ENCODE measurements around the gene CGB3. TPM values are rescaled to one million over a fixed set of nuclear protein-coding genes. Genes with fewer than 3 reads are reported as not detected.

CGB3 gene
- total and polyA plus RNA-seq, 2 donors (not counting 1 experiment from before 2014, with no cell fraction given), result not detected

DNA sequence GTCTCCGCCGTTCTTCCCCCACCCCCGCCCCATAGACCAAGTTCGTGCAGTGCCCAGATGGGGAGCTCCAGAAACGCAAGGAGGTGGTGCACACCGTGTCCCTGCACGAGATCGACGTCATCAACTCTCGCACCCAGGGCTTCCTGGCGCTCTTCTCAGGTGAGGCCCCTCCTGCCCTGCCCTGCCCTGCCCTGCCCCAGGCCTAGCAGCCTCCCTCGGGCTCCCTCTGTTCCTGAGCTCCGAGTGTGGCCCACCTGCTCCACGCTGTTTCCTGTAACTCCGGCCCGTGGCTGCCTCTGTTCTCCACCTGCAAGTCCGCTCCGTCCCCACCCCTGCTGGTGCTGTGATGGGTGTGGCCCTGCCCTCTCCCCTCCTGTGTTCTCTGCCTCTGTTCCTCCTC lies 13.7 kb downstream of the CGB3 start:
- H3K36me3 ChIP-seq (ENCODE audit: control insufficient read depth, insufficient read depth, low read length), result peaks cover 29% of the 10 kb centered on the region
- no peak for TF ChIP-seq EZH2 (IDR thresholded peaks at IDR 0.05; ENCODE audit: low read length, missing control alignments)
- TF ChIP-seq, protein P1, sequence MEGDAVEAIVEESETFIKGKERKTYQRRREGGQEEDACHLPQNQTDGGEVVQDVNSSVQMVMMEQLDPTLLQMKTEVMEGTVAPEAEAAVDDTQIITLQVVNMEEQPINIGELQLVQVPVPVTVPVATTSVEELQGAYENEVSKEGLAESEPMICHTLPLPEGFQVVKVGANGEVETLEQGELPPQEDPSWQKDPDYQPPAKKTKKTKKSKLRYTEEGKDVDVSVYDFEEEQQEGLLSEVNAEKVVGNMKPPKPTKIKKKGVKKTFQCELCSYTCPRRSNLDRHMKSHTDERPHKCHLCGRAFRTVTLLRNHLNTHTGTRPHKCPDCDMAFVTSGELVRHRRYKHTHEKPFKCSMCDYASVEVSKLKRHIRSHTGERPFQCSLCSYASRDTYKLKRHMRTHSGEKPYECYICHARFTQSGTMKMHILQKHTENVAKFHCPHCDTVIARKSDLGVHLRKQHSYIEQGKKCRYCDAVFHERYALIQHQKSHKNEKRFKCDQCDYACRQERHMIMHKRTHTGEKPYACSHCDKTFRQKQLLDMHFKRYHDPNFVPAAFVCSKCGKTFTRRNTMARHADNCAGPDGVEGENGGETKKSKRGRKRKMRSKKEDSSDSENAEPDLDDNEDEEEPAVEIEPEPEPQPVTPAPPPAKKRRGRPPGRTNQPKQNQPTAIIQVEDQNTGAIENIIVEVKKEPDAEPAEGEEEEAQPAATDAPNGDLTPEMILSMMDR (conservative IDR thresholded peaks at IDR 0.05 in 1 of 2, IDR thresholded peaks at IDR 0.05 in 1 of 2; ENCODE audit: low read depth in 1 of 2, low read length in 2 of 2), result no peak

DNA sequence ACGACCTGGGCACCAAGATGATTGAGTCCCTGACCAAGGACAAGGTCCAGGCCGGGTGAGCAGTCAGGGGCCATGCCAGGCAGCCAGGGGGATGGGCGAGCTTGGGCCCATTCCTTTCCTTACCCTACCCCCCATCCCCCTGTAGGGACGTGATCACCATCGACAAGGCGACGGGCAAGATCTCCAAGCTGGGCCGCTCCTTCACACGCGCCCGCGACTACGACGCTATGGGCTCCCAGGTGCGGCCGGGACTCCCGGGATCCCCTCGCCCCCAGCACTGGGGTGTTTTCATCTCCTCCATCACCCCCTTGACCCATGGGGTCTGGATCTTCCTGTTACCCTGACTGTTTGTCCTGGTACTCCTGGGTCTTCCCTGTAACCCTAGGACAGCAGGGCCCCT lies 14.3 kb downstream of the CGB3 start:
- Histone ChIP-seq H3K27me3 (ENCODE audit: control insufficient read depth, insufficient read depth, low read length) (no peaks in the 10 kb centered on the region), H3K9me3 (ENCODE audit: control insufficient read depth, insufficient read depth, low read depth, low read length) (no peaks in the 10 kb centered on the region), H2AFZ (ENCODE audit: low read length) (no peak overlapping the region), H3K79me2 (ENCODE audit: control insufficient read depth, insufficient read depth, low read length) (no peaks in the 10 kb centered on the region), H3K4me3 (replicated peaks in 1 of 4; ENCODE audit: control extremely low read depth in 1 of 4, insufficient read depth in 1 of 4, low read depth in 3 of 4, low read length in 4 of 4) (no peak overlapping the region), H3K4me1 (ENCODE audit: control insufficient read depth, extremely low read depth, insufficient read depth, low read length) (no peaks in the 10 kb centered on the region), H3K36me3 (ENCODE audit: control insufficient read depth, insufficient read depth, low read length) (peaks cover 32% of the 10 kb centered on the region), H4K20me1 (ENCODE audit: control insufficient read depth, extremely low read depth, insufficient read depth, low read length) (no peaks in the 10 kb centered on the region), H3K27ac (ENCODE audit: insufficient read depth, low read length) (no peak overlapping the region), H3K4me2 (ENCODE audit: extremely low read depth, insufficient read depth, low read length) (no peak overlapping the region), H3K9ac (ENCODE audit: insufficient read depth, low read length) (no peak overlapping the region)
- no peak for DNase-seq (ENCODE audit: low read depth in 2 of 2)
- TF ChIP-seq, protein P1 (conservative IDR thresholded peaks at IDR 0.05 in 1 of 2, IDR thresholded peaks at IDR 0.05 in 1 of 2; ENCODE audit: low read depth in 1 of 2, low read length in 2 of 2), result no peak
- TF ChIP-seq EZH2 (IDR thresholded peaks at IDR 0.05; ENCODE audit: low read length, missing control alignments), result no peak

More for the DNA sequence above, 13.7 kb downstream of the CGB3 start:
- Histone ChIP-seq H3K9ac (ENCODE audit: insufficient read depth, low read length) (no peak overlapping the region), H3K4me2 (ENCODE audit: extremely low read depth, insufficient read depth, low read length) (no peak overlapping the region), H4K20me1 (ENCODE audit: control insufficient read depth, extremely low read depth, insufficient read depth, low read length) (no peaks in the 10 kb centered on the region), H2AFZ (ENCODE audit: low read length) (no peak overlapping the region), H3K4me3 (replicated peaks in 1 of 4; ENCODE audit: control extremely low read depth in 1 of 4, insufficient read depth in 1 of 4, low read depth in 3 of 4, low read length in 4 of 4) (no peak overlapping the region), H3K27ac (ENCODE audit: insufficient read depth, low read length) (no peak overlapping the region), H3K4me1 (ENCODE audit: control insufficient read depth, extremely low read depth, insufficient read depth, low read length) (no peaks in the 10 kb centered on the region), H3K27me3 (ENCODE audit: control insufficient read depth, insufficient read depth, low read length) (no peaks in the 10 kb centered on the region), H3K9me3 (ENCODE audit: control insufficient read depth, insufficient read depth, low read depth, low read length) (no peaks in the 10 kb centered on the region), H3K79me2 (ENCODE audit: control insufficient read depth, insufficient read depth, low read length) (no peaks in the 10 kb centered on the region)
- no peak for DNase-seq (ENCODE audit: low read depth in 2 of 2)

DNA sequence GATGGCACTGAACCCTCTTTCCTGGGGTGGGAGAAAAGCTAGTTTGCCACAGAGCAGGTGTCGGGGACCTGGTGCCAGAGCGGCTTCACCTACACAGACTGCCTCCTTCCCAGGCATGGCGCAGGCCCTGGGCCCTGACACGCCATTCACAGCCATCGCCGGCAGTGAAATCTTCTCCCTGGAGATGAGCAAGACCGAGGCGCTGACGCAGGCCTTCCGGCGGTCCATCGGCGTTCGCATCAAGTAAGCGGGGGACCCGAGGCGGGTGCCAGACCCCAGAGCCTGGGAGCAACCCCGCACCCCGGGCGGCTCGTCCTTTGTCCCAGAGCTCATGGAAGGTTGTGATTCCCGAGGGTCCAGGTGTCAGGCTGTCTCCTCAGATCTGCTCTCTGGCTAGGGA lies 17.2 kb downstream of the CGB3 start:
- Histone ChIP-seq H3K79me2 (ENCODE audit: control insufficient read depth, insufficient read depth, low read length) (no peaks in the 10 kb centered on the region), H3K4me1 (ENCODE audit: control insufficient read depth, extremely low read depth, insufficient read depth, low read length) (no peaks in the 10 kb centered on the region), H3K4me2 (ENCODE audit: extremely low read depth, insufficient read depth, low read length) (no peak overlapping the region), H3K36me3 (ENCODE audit: control insufficient read depth, insufficient read depth, low read length) (peaks cover 35% of the 10 kb centered on the region), H3K9ac (ENCODE audit: insufficient read depth, low read length) (no peak overlapping the region), H3K9me3 (ENCODE audit: control insufficient read depth, insufficient read depth, low read depth, low read length) (no peaks in the 10 kb centered on the region), H2AFZ (ENCODE audit: low read length) (no peak overlapping the region), H4K20me1 (ENCODE audit: control insufficient read depth, extremely low read depth, insufficient read depth, low read length) (no peaks in the 10 kb centered on the region), H3K4me3 (replicated peaks in 1 of 4; ENCODE audit: control extremely low read depth in 1 of 4, insufficient read depth in 1 of 4, low read depth in 3 of 4, low read length in 4 of 4) (no peak overlapping the region), H3K27ac (ENCODE audit: insufficient read depth, low read length) (no peak overlapping the region), H3K27me3 (ENCODE audit: control insufficient read depth, insufficient read depth, low read length) (no peaks in the 10 kb centered on the region)
- TF ChIP-seq, protein P1 (conservative IDR thresholded peaks at IDR 0.05 in 1 of 2, IDR thresholded peaks at IDR 0.05 in 1 of 2; ENCODE audit: low read depth in 1 of 2, low read length in 2 of 2), result no peak
- no peak for TF ChIP-seq EZH2 (IDR thresholded peaks at IDR 0.05; ENCODE audit: low read length, missing control alignments)
- no peak for DNase-seq (ENCODE audit: low read depth in 2 of 2)
